IPS DF 6.9 (cell line): ENCODE results near the gene SUFU.

Experiments used
- DNase-seq: peaks from one replicate; pipeline ENCODE4 v3.0.0-alpha.2; 2013; ENCODE audit warnings: low read depth, low spot score
- H3K27ac ChIP-seq: one replicate; pipeline ENCODE4 v1.5.1; 2013; ENCODE audit warnings: low read length, control low read depth
- H3K27me3 ChIP-seq: 2 replicates; pipeline ENCODE4 v1.6.1; 2013; ENCODE audit warnings: mild to moderate bottlenecking, low read length; ENCODE audit not compliant: control insufficient read depth, insufficient read depth
- H3K36me3 ChIP-seq: 2 replicates; pipeline ENCODE4 v1.6.1; 2013; ENCODE audit warnings: low read length; ENCODE audit not compliant: control insufficient read depth, insufficient read depth
- H3K4me1 ChIP-seq: 2 replicates; pipeline ENCODE4 v1.6.1; 2013; ENCODE audit warnings: low read length; ENCODE audit not compliant: control insufficient read depth, insufficient read depth
- H3K4me3 ChIP-seq: 2 replicates; pipeline ENCODE4 v1.5.1; 2013; ENCODE audit warnings: mild to moderate bottlenecking, low read length
- H3K9me3 ChIP-seq: 2 replicates; pipeline ENCODE4 v1.6.1; 2013; ENCODE audit warnings: low read length, inconsistent platforms; ENCODE audit not compliant: control insufficient read depth, insufficient read depth
- WGBS: extraction: QIAGEN DNeasy Blood & Tissue Kit; methylation state at CpG from one replicate; pipeline ENCODE4 v1.1.7; 2013; ENCODE audit warnings: mixed read lengths, missing lambda C conversion rate; ENCODE audit not compliant: insufficient read length, insufficient coverage; 5-methylcytosine and 5-hydroxymethylcytosine counted together

Gene SUFU

DNA sequence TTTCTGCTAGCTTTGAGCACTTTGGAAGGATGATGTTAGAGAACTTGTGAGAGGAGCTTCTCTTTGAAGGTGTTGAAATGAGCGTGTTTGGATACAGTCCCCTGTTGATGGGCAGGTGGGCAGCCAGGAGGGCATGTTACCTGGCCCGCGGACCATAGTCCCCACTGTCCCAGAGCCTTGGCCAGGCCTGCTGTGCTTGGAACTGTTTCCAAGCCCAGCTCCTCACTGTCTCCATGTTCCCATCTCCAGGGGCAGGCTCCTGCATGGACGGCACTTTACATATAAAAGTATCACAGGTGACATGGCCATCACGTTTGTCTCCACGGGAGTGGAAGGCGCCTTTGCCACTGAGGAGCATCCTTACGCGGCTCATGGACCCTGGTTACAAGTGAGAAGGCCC is 113.3 kb downstream of the SUFU start:
- Histone ChIP-seq H3K27ac (no peak overlapping the region), H3K27me3 (no peaks in the 10 kb centered on the region), H3K4me1 (peaks cover 2% of the 10 kb centered on the region), H3K36me3 (peaks cover 3% of the 10 kb centered on the region; the same call in 1 of the 2 replicates), H3K9me3 (no peaks in the 10 kb centered on the region), H3K4me3 (no peak overlapping the region)
- no peak for DNase-seq
- WGBS: no CpG with 5 or more reads among the region's 9 CpGs

GRCh38 chr10:102617816-102618215 is 114.0 kb downstream of the SUFU start:
- peaks cover 3% of the 10 kb centered on the region; the same call in 1 of the 2 replicates for H3K36me3 ChIP-seq
- no peak overlapping the region for H3K27ac ChIP-seq
- DNase-seq: no peak
- no CpG with 5 or more reads among the region's 8 CpGs for WGBS
- no peaks in the 10 kb centered on the region for H3K27me3 ChIP-seq
- H3K9me3 ChIP-seq: no peaks in the 10 kb centered on the region
- peaks cover 2% of the 10 kb centered on the region for H3K4me1 ChIP-seq
- H3K4me3 ChIP-seq: no peak overlapping the region

GRCh38 chr10:102619281-102619981 is 115.7 kb downstream of the SUFU start:
- H3K9me3 ChIP-seq: no peaks in the 10 kb centered on the region
- no peak overlapping the region for H3K27ac ChIP-seq
- no peak for DNase-seq
- peaks cover 2% of the 10 kb centered on the region for H3K4me1 ChIP-seq
- H3K27me3 ChIP-seq: no peaks in the 10 kb centered on the region
- peaks cover 3% of the 10 kb centered on the region; the same call in 1 of the 2 replicates for H3K36me3 ChIP-seq
- no peak overlapping the region for H3K4me3 ChIP-seq
- no CpG with 5 or more reads among the region's 14 CpGs for WGBS

- Histone ChIP-seq H3K4me1 (peaks cover 2% of the 10 kb centered on the region), H3K27ac (no peak overlapping the region), H3K27me3 (no peaks in the 10 kb centered on the region), H3K9me3 (no peaks in the 10 kb centered on the region), H3K4me3 (no peak overlapping the region), H3K36me3 (peaks cover 3% of the 10 kb centered on the region; the same call in 1 of the 2 replicates)
- no peak for DNase-seq
- whole genome bisulfite sequencing: no CpG with 5 or more reads among the region's 5 CpGs
Measured at GRCh38 chr10:102620138-102620590, 116.4 kb downstream of the SUFU start.

- no CpG with 5 or more reads among the region's 15 CpGs for WGBS
- H3K36me3 ChIP-seq: peaks cover 3% of the 10 kb centered on the region; the same call in 1 of the 2 replicates
- H3K27me3 ChIP-seq: no peaks in the 10 kb centered on the region
- no peaks in the 10 kb centered on the region for H3K9me3 ChIP-seq
- H3K4me3 ChIP-seq: no peak overlapping the region
- no peak overlapping the region for H3K27ac ChIP-seq
- no peaks in the 10 kb centered on the region for H3K4me1 ChIP-seq
- DNase-seq: no peak
Measured at GRCh38 chr10:102620591-102621442, 117.0 kb downstream of the SUFU start.

DNA sequence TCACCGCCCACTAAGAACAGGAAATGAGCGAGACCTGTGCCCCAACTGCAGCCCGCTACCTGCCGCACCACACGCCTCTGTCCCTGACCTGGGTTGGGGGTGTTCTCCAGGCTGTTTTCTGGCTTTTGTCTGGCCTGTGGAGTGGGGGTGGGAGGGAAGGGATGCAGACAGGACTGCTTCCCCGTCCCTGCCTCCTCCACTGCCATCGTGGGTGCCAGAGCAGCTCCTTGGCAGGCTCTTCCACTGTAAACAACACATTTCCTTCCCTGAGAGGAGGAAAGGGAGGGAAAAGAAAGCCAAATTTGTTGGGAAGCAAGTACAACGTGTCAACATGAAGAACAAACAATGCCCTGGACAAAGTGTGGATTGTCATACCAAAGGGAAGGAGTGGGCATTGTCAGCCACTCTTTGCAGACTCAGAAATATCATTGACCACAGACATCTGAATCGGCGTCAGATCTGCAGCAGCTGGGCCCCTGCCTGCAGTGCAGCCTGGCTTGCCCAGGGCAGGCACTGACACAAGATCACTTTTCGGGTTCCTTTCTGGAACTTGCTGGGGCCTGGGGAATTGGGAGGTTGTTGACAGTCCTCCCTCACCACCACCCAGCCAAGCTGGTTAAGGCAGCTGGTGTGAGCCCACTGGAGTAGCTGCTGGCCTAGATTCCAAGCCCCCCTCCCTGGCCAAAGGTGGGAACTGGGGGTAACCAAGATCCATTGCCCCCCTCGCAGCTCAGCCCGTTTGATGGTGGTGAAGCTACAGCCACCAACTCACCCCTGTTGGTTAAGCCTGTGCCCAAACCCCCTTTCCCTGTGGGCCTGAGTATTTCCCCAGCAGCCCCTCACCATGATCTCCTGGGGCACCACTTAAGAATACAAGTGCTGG is 117.9 kb downstream of the SUFU start:
- no peaks in the 10 kb centered on the region for H3K9me3 ChIP-seq
- H3K4me3 ChIP-seq: no peak overlapping the region
- H3K36me3 ChIP-seq: peaks cover 3% of the 10 kb centered on the region; the same call in 1 of the 2 replicates
- H3K27me3 ChIP-seq: no peaks in the 10 kb centered on the region
- peaks cover 4% of the 10 kb centered on the region for H3K4me1 ChIP-seq
- no CpG with 5 or more reads among the region's 13 CpGs for WGBS
- H3K27ac ChIP-seq: no peak overlapping the region
- no peak for DNase-seq

DNA sequence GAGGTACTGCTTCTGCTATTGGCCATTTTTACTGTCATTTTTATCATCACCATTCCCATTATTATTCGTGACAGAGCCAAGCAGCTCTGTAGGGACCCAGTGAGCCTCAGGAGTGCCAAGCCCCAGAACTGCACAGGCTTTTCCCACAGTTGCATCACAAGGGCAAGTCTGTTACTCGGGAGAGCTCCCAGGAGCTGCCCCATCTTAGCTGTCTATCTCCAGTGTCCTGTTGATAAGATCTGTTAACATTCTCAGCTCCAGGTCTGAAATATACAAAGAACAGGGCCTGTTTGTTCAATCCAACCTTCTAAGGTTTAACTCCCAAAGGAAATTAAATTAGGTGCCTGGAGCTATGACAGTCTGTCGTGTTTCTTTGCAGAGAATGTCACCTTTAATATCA is 120.3 kb downstream of the SUFU start:
- H3K27me3 ChIP-seq: no peaks in the 10 kb centered on the region
- DNase-seq: no peak
- H3K9me3 ChIP-seq: no peaks in the 10 kb centered on the region
- WGBS: no CpG with 5 or more reads among the region's 3 CpGs
- no peak overlapping the region for H3K4me3 ChIP-seq
- peaks cover 2% of the 10 kb centered on the region; the same call in 1 of the 2 replicates for H3K36me3 ChIP-seq
- peaks cover 15% of the 10 kb centered on the region for H3K4me1 ChIP-seq
- no peak overlapping the region for H3K27ac ChIP-seq

DNA sequence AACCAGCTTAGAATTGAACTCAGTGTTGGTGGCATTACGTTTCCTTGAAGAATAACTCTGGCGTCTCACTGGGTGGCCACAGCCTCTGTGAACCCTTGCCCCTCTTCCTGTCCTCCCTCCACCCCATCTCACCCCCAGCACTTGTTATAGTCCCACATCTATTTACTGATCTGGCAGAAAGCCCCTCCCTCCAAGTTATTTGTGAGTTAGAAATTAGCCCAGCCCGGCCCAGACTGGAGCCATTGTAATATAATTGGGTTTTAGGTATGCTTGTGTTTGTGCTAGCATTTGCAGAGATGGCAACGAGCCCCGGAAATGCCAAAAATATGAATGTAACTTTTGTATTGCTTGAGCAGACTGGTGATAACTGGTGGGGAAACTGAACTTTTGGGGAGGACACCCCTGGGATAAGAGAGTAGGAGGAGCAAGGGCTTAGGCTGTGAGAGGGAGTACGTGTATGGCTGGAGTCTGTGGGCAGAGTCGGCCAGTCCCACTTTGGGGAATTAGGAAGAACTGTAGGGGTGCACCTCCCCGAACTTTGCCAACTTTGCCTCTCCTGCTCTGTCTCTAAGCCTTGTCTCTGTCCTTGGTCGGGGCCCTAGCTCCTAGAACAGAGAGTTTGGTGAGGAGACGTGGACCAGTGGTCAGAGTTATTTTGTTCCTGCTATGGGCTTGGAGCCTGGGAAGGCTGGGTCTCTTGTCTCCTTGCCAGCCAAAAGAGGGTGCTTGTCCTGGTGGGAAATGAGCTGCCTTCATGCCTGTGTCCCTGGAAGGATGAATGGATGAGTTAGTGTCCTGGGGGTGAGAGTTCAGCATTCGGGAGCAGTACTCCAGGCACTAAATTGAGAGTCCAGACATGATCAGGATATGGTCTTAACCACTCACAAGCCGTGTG is 121.2 kb downstream of the SUFU start:
- Histone ChIP-seq H3K27ac (no peak overlapping the region), H3K9me3 (no peaks in the 10 kb centered on the region), H3K36me3 (no peaks in the 10 kb centered on the region), H3K27me3 (no peaks in the 10 kb centered on the region), H3K4me3 (no peak overlapping the region), H3K4me1 (peaks cover 19% of the 10 kb centered on the region)
- WGBS: no CpG with 5 or more reads among the region's 12 CpGs
- DNase-seq: no peak

DNA sequence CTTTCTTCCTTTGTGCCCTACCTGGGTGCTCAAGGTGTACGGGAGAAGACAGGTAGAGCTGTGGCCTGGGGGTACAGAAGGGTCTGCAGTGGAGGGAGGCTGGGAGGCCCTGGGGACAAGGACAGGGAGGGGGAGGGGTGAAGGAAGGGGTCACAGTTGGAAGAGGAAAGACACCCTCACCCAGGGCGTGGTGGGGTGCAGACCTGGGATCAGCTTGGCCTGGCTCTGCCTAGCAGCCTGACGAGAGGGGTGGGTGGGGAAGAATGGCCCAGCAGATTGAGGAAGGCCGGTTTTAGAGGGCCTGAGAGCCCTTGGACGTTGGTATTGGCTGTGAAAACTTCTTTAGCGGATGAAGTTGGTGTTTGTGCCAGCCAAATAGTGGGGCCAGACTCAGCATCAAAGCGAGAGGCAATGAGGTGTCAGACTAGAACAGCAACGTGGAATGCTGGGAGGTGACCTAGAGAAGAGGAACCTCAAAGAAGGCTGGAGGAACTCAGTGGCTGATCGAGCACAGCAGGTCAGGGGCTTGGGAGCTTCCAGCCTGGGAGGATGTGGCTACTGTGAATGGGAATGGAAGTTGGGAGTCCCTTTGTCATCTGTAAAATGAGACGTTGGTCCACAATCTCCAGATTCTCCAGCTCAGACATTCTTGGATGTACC is 122.4 kb downstream of the SUFU start:
- H3K27me3 ChIP-seq: no peaks in the 10 kb centered on the region
- no peaks in the 10 kb centered on the region for H3K9me3 ChIP-seq
- no peak overlapping the region for H3K27ac ChIP-seq
- no peak for DNase-seq
- peaks cover 24% of the 10 kb centered on the region for H3K4me1 ChIP-seq
- WGBS: no CpG with 5 or more reads among the region's 10 CpGs
- no peaks in the 10 kb centered on the region for H3K36me3 ChIP-seq
- no peak overlapping the region for H3K4me3 ChIP-seq
